Tibial nerve (tissue), 4 donors: ENCODE data around the gene MYADML2. TPM values are rescaled to one million over a fixed set of nuclear protein-coding genes. Genes with fewer than 3 reads are reported as not detected.

Source experiments
- DNase-seq, 2 donors: peaks; one replicate each; pipeline ENCODE4 v3.0.0-alpha.2; 2019; ENCODE audit warnings: low spot score in 2 of 2
- H3K27ac ChIP-seq, 4 donors: fragments of 200-600 bp; sonication (generic) in 3 of 4; one replicate each; pipeline ENCODE4 v1.5.1; 2017 to 2019; ENCODE audit warnings: mild to moderate bottlenecking in 1 of 4
- H3K27me3 ChIP-seq, 2 donors: fragments of 200-600 bp; sonication (generic) in 1 of 2; one replicate each; pipeline versions ENCODE4 v1.5.1 to v1.6.0; 2017 to 2019
- H3K36me3 ChIP-seq, 3 donors: fragments of 200-600 bp; sonication (generic); one replicate each; pipeline ENCODE4 v1.5.1; 2018 to 2019
- H3K4me1 ChIP-seq, 4 donors: fragments of 200-600 bp; sonication (generic) in 3 of 4; one replicate each; pipeline ENCODE4 v1.5.1; 2017 to 2019
- H3K4me3 ChIP-seq, 4 donors: fragments of 200-600 bp; sonication (generic) in 3 of 4; one replicate each; pipeline ENCODE4 v1.5.1; 2017 to 2019; ENCODE audit warnings: mild to moderate bottlenecking in 1 of 4, moderate library complexity in 1 of 4
- H3K9me3 ChIP-seq, 4 donors: fragments of 200-600 bp; sonication (generic) in 3 of 4; one replicate each; pipeline ENCODE4 v1.5.1; 2017 to 2019
- EP300 ChIP-seq, 2 donors: sonication (generic); formaldehyde crosslinking; IDR thresholded peaks; one replicate each; pipeline ENCODE4 v1.6.1; 2017; ENCODE audit warnings: antibody characterized with exemption in 2 of 2, mild to moderate bottlenecking in 1 of 2
- POLR2A ChIP-seq, 2 donors: fragments of 450-650 bp; IDR thresholded peaks; one replicate each; pipeline ENCODE4 v1.6.1; 2017; ENCODE audit warnings: antibody characterized with exemption in 2 of 2, mild to moderate bottlenecking in 2 of 2, moderate library complexity in 2 of 2
- WGBS, 2 donors: methylation state at CpG; one replicate each; pipeline ENCODE4 v1.1.5; 2018; 5-methylcytosine and 5-hydroxymethylcytosine counted together
- total RNA-seq, 4 donors: library from RNA; depleted of rRNA; stranded (reverse); fragments of >200 nt; gene quantifications; one replicate each; pipeline ENCODE4 v1.1.0, GENCODE V29; 2016
- TF ChIP-seq, protein P1 (sequence below), 5 experiments: fragments of 200-600 bp in 3 of 5; fragments of 450-650 bp in 2 of 5; sonication (generic) in 3 of 5; IDR thresholded peaks; one replicate each; pipeline ENCODE4 v1.5.1; 2016 to 2019; ENCODE audit warnings: antibody characterized with exemption in 5 of 5, mild to moderate bottlenecking in 3 of 5, moderate library complexity in 2 of 5

Gene MYADML2
- total RNA-seq, 4 donors from 2014 or later = not detected

DNA sequence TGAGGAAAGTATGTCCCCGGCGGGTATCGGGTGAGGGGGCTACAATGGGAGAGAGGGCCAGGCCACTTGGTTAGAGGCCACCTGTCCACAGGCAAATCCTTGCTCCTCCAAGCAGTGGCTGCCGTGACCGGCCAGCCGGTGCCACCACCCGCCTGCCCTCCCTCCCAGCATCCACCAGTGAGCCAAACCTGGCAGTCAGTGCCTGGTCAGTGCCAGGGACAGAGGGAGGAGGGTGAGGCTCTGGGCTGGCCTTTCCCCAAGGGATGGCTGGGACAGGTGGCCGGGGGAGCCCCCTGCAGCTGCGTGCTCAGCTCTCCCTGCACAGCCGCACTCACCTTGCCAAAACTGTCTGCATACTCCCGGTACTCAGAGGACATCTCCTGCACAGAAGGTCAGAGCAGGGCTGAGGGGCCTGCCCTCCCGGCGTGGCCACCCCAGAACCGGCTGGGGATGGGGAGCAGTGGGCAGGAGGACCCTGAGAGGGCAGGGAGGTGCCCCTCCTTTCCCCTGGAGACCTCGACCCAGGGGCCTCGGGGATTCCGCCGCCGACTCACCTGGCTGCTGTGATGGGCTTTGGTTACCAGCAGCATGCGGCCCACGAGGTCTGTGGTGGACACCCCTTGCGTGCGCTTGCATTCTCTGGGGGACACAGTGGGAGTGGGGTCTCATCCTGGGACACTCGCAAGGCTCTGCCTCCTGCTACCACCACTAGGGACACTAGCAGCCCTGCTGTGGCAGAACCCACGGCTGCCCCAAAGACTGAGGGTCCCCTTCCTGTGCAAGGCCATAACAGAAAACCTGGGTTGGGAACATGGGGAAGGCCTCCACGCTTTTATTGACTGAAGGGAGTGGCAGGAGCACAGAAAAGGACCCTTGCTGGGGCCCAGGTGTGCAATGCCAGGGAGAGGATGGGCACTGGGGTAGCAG, 39.6 kb downstream of the MYADML2 start:
- TF ChIP-seq EP300 (IDR thresholded peaks at IDR 0.05) = no peak
- TF ChIP-seq, protein P1, sequence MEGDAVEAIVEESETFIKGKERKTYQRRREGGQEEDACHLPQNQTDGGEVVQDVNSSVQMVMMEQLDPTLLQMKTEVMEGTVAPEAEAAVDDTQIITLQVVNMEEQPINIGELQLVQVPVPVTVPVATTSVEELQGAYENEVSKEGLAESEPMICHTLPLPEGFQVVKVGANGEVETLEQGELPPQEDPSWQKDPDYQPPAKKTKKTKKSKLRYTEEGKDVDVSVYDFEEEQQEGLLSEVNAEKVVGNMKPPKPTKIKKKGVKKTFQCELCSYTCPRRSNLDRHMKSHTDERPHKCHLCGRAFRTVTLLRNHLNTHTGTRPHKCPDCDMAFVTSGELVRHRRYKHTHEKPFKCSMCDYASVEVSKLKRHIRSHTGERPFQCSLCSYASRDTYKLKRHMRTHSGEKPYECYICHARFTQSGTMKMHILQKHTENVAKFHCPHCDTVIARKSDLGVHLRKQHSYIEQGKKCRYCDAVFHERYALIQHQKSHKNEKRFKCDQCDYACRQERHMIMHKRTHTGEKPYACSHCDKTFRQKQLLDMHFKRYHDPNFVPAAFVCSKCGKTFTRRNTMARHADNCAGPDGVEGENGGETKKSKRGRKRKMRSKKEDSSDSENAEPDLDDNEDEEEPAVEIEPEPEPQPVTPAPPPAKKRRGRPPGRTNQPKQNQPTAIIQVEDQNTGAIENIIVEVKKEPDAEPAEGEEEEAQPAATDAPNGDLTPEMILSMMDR (IDR thresholded peaks at IDR 0.05) = no peak
- no peak for TF ChIP-seq POLR2A (IDR thresholded peaks at IDR 0.05)
- Histone ChIP-seq H3K27ac (no peak overlapping the region), H3K4me3 (no peak overlapping the region), H3K27me3 (peaks cover 0 to 2% of the 10 kb centered on the region in 2 donors), H3K36me3 (peaks cover 0 to 68% (median 0%) of the 10 kb centered on the region in 3 donors), H3K9me3 (no peaks in the 10 kb centered on the region), H3K4me1 (peaks cover 0 to 30% (median 19%) of the 10 kb centered on the region in 4 donors)
- DNase-seq = no peak
- WGBS, 2 donors = 91 to 94% methylated on average over 16 to 17 of the region's 26 CpGs

DNA sequence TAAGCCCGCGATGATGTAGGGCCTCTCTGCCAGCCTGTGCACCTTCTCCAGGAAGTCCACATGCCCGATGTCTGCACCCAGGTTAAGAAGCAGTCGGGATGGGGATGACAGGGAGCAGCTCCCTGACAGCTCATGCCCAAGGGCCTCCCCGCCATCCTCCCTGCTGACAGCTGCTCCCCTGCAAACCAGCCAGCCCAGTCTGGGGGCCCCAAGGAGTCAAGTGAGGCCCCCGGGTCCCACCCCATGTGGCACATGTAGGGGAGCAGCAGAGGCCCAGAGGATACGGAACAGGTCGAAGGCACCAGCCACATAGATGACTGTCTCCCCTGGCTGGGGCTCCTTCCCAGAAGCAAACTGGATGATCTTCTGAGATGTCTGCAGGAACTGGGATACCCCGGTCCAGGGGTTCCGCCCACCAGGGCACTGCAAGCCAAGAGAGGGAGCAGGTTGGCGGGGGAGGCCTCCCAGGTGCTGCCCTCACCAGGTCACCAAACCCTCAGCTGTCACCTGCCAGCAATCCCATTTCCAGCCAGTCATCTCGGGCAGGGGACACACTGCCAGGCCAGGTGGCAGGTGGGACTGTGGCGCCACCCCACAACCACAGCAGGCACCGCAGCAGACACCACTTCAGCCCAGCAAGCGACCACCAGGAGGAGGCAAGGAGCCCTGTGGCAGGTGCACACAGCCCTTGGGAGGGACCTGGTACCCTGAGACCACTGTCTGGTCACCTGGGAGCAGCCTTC, 40.4 kb downstream of the MYADML2 start:
- DNase-seq = no peak
- WGBS, 2 donors = 92 to 93% methylated on average over 7 to 11 of the region's 15 CpGs
- no peak for TF ChIP-seq POLR2A (IDR thresholded peaks at IDR 0.05)
- TF ChIP-seq EP300 (IDR thresholded peaks at IDR 0.05) = no peak
- TF ChIP-seq, protein P1 (IDR thresholded peaks at IDR 0.05) = no peak
- H3K27me3 ChIP-seq = peaks cover 0 to 6% of the 10 kb centered on the region in 2 donors
- H3K9me3 ChIP-seq = no peaks in the 10 kb centered on the region
- H3K27ac ChIP-seq = no peak overlapping the region
- peaks cover 0 to 61% (median 0%) of the 10 kb centered on the region in 3 donors for H3K36me3 ChIP-seq
- H3K4me1 ChIP-seq = peaks cover 0 to 33% (median 20%) of the 10 kb centered on the region in 4 donors
- no peak overlapping the region for H3K4me3 ChIP-seq

DNA sequence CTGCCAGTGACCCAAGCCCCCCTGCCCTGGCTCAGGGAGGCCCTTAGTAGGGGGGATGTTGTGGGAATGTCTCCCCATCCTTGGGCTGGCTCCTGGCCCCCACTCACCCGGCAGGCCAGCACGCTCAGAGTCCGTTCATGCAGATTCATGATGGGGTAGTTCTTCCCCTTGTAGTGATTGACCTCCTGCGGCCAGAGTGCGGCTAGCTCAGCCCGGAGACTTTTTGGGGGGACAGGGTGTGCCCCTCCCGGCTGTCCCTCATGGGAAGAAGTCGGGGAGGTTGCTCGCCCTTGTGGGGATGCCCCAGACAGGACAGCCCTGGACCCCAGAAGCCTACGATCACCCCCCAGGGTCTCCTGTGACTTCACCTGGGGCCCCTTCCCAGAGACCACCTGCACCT, 41.0 kb downstream of the MYADML2 start:
- H3K27me3 ChIP-seq = peaks cover 0 to 8% of the 10 kb centered on the region in 2 donors
- no peak overlapping the region for H3K4me3 ChIP-seq
- WGBS, 2 donors = 81 to 93% methylated on average over 4 to 8 of the region's 10 CpGs
- H3K27ac ChIP-seq = no peak overlapping the region
- H3K9me3 ChIP-seq = no peaks in the 10 kb centered on the region
- H3K36me3 ChIP-seq = peaks cover 0 to 63% (median 0%) of the 10 kb centered on the region in 3 donors
- H3K4me1 ChIP-seq = peaks cover 0 to 36% (median 19%) of the 10 kb centered on the region in 4 donors
- TF ChIP-seq POLR2A (IDR thresholded peaks at IDR 0.05) = no peak
- TF ChIP-seq EP300 (IDR thresholded peaks at IDR 0.05) = no peak
- TF ChIP-seq, protein P1 (IDR thresholded peaks at IDR 0.05) = no peak
- DNase-seq = no peak

DNA sequence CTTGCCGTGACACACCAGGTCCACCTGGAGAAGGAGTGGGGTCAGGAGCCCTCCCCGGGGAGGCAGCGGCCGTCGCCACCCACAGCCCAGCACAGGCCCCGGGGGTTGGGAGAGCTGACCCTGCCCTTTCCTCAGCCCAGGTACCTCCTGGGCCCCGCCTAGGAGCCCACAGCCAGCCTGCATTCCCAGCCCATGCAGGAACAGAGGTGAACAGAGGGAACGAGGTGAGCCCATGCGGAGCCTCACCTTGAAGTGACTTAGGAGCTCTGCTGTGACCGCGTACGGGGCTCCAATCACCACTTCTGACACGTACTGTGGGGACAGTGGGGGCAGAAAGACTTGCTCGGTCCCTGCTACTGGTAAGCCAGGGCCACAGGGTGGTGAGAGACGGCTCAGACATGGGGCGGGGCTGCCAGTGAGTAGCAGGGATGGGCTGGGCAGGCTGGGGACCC, 41.6 kb downstream of the MYADML2 start:
- TF ChIP-seq, protein P1 (IDR thresholded peaks at IDR 0.05) = no peak
- Histone ChIP-seq H3K9me3 (no peaks in the 10 kb centered on the region), H3K27me3 (peaks cover 0 to 8% of the 10 kb centered on the region in 2 donors), H3K4me1 (peaks cover 0 to 32% (median 16%) of the 10 kb centered on the region in 4 donors), H3K36me3 (peaks cover 0 to 68% (median 0%) of the 10 kb centered on the region in 3 donors), H3K27ac (no peak overlapping the region), H3K4me3 (no peak overlapping the region)
- no peak for DNase-seq
- 89 to 94% methylated on average over 13 of the region's 16 CpGs for WGBS, 2 donors
